ENCODE results near the gene INMT. TPM values are rescaled to one million over a fixed set of nuclear protein-coding genes. Genes with fewer than 3 reads are reported as not detected.

The INMT gene
- total RNA-seq, 1 experiment from 2014 or later = not detected

GRCh38 chr7:30779574-30779973 lies 27.6 kb downstream of the INMT start:
- DNase-seq (ENCODE audit: extremely low read depth, low read depth) = no peak

DNA sequence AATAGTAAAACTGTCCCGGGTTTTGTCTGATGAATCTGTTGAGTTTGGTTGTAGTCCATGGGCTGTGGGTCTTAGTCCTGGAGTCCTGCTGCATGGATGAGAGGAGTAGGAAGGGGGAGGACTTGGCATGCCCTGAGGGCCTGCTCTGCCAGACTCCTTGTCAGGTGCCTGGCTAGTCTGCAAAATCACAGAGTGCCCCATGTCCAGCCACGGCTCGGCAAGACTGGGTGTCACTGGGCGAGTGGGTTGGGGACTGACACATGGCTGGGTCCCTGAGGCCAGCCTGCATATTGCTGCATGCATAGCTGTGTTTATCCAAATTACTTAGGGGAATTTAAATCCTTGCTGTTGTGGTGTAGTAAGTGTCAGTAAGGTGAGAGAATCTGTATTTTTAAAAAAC lies 29.0 kb downstream of the INMT start:
- DNase-seq (ENCODE audit: extremely low read depth, low read depth) = no peak

GRCh38 chr7:30782690-30783089 lies 30.8 kb downstream of the INMT start:
- no peak for DNase-seq (ENCODE audit: extremely low read depth, low read depth)

- no peak for DNase-seq (ENCODE audit: extremely low read depth, low read depth)
These were observed 33.9 kb downstream of the INMT start for GRCh38 chr7:30785786-30786185.

GRCh38 chr7:30787486-30787885 lies 35.6 kb downstream of the INMT start:
- DNase-seq (ENCODE audit: extremely low read depth, low read depth) = no peak

GRCh38 chr7:30788640-30789333 lies 36.9 kb downstream of the INMT start:
- DNase-seq (ENCODE audit: extremely low read depth, low read depth) = no peak

DNA sequence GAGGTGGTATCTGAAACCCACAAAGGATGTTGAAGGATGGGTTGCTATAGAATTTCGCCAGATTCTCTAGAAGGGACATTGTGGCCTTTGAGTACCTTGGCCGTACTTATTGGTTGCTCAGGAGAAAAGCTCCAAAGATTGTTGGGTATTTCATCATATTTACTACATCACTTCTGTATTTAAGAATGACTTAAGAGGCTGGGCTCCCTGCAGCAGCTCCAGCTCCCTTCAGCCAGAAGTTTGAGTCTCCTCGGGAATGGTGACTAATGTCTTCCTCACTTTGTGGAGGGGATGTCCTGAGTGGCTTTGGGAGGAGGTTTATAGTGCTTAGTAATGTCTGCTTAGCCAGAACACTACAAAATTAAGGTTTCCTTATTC lies 37.4 kb downstream of the INMT start:
- DNase-seq (ENCODE audit: extremely low read depth, low read depth) = no peak

GRCh38 chr7:30790356-30790755 lies 38.4 kb downstream of the INMT start:
- no peak for DNase-seq (ENCODE audit: extremely low read depth, low read depth)

GRCh38 chr7:30791114-30791513 lies 39.2 kb downstream of the INMT start:
- DNase-seq (ENCODE audit: extremely low read depth, low read depth) = no peak

DNA sequence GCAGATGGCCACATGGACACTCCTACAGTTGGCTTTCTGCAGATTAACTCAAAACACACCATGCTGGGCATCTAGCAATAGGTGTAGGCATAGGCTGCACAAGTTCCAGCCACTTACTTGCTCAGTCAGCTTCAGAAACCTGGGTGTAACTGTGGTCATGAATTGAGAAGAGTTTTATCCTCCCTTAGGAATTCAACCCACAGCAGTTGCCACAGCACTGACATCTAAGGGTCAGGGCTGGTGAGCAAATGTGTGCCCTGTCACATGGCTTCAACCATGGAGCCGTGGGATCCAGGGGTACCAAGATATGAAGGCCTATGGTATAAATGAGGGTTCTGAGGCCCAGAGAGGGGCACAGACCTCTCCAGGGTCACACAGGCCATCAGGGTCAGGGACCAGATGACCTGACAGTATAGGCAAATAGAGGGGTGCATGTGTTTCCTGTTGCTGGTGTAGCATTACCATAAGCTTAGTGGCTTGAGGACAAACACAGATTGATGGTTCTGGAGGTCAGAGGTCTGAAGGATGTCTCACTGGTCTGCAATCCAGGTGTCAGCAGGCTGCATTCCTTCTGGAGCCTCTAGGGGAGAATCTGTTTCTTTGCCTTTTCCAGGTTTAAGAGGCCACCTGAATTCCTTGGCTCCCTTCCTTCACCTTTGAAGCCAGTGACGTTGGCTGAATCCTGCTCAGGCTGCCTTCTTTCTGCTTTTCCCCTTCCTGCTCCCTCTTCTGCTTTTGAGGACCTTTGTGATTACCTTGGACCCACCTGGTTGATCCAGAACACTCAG lies 43.4 kb downstream of the INMT start:
- DNase-seq (ENCODE audit: extremely low read depth, low read depth) = no peak

DNA sequence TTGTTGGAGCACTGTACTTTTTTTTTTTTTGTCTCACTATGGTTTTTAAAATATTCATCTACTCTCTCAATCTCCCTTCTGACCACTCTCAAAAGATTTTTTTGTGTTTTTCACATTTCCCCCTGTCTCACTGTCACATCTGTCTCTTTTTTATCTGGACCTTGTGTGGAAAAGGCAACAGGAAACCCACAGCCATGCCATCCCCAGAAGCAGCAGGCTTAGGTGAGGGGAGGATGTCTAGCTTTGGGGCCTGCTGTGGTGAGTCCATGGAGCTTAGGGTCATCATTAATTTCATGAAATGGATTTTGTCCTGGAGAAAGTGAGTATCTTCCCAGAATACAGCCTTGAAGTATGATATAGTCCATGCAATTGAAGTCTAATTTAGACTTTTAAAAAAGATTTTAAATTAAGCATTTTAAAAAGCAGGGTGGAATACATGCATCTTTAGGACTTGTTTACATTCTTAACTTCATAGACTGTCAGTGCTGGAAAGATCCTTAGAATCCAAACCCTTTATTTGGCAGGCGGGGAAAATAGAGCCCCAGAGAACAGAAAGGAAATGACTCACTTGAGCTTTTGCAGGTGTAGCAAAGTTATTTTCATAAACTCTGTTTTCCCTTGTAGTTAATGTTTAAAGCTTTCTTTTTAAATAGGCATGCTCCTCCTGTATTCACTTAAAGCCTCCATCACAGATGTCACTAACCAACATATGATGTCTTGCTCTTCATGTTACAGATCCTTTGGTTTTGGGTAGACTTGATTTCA lies 44.4 kb downstream of the INMT start:
- DNase-seq (ENCODE audit: extremely low read depth, low read depth) = no peak

- DNase-seq (ENCODE audit: extremely low read depth, low read depth) = no peak
These were observed 45.5 kb downstream of the INMT start for GRCh38 chr7:30797176-30798040.

DNA sequence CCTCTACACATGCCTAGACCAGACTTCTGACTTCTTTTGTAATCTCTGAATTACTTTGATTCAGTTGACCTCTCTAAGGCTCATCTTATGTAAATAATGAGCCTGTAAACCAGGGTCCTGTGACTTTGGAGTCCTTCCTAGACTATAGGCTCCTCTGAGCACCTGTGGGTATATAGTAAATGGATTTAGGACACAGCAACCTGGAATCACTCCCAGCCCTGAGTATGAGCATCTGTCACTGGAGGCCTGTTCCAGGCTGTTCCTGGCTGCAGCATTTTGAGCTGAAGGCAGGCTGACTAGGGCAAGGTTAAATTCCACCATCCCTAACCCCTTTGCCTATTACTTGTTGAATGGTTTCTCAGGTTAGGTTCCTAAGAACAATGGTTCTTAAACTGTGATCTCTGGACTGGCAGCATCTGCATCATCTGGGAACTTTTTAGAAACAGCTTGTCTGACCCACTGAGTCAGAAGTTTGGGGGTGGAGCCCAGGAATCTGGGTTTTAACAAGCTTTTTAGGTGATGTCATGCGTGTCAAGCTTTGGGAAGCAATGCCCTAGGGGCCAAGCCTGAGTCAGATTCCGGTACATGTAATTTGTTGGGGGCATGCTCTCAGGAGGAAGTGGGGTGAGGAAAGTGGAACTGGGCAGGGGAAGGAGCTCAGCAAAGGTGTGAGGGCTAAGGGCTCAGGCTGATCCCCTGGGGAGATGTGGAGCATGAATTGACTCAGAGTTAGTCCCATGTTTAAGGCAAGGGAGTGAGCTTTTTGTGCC lies 47.5 kb downstream of the INMT start:
- DNase-seq (ENCODE audit: extremely low read depth, low read depth) = no peak

DNA sequence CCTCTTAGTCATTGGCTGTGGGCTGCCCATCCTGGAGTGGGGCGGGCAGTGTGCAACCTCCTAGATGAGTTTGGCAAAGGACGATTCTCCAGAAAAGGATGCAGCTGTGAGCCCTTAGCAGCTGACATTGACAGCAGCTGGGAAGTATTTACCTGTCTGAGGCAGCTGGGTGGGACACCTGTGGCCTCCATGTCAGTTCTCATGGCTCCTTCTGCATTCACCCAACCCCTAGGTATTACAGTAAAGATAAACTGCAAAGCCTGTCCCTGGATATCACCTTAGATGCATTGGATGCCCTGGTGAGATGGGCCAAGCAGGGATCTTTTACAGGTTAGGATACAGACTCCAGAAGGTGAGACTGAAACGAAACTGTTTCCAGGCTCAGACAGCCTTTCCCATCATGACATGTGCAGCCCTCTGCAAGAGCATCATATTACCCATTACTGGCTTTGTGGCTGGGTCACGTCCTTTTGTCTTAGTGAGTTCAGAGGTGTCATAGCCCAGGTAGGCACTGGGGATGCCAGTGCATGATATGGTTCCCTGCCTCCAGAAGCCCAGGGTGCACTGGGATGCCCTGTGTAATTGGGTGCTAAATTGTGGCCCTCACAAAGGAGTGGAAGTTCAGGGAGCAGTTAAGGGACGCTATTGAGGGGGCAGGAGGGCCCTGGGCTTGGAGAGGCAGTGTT lies 48.2 kb downstream of the INMT start:
- DNase-seq (ENCODE audit: extremely low read depth, low read depth) = no peak

GRCh38 chr7:30800785-30801252 lies 48.9 kb downstream of the INMT start:
- DNase-seq (ENCODE audit: extremely low read depth, low read depth) = peak; percentile 71

DNA sequence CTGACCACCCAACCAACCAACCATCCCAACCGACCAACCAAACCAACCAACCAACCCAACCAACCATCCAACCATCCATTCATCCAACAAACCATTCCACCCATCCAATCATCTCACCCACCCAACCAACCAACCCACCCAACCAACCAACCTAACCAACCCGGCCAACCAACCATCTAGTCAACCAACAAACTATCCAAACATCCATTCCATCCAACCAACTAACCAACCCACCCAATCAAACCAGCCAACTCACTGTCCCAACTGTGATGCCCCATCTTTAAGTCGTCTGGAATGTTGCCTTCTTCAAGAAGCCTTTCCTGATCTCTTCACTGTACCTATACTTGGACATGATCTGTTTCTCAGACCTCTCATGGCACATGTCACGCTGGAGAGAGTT lies 50.9 kb downstream of the INMT start:
- DNase-seq (ENCODE audit: extremely low read depth, low read depth) = no peak

- no peak for DNase-seq (ENCODE audit: extremely low read depth, low read depth)
These were observed 52.2 kb downstream of the INMT start for GRCh38 chr7:30804078-30804661.

- DNase-seq (ENCODE audit: extremely low read depth, low read depth) = no peak
These were observed 53.3 kb downstream of the INMT start for GRCh38 chr7:30805081-30805691.
